Hematopoietic multipotent progenitor cell treated with erythropoietin and hydrocortisone succinate and interleukin-3 and kit ligand, for 15 days (in vitro differentiated cells): ENCODE results near the gene MN1.

Experiments used
- DNase-seq: peaks from one replicate; pipeline ENCODE4 v3.0.0-alpha.2; 2015; ENCODE audit warnings: low spot score

The MN1 gene

DNA sequence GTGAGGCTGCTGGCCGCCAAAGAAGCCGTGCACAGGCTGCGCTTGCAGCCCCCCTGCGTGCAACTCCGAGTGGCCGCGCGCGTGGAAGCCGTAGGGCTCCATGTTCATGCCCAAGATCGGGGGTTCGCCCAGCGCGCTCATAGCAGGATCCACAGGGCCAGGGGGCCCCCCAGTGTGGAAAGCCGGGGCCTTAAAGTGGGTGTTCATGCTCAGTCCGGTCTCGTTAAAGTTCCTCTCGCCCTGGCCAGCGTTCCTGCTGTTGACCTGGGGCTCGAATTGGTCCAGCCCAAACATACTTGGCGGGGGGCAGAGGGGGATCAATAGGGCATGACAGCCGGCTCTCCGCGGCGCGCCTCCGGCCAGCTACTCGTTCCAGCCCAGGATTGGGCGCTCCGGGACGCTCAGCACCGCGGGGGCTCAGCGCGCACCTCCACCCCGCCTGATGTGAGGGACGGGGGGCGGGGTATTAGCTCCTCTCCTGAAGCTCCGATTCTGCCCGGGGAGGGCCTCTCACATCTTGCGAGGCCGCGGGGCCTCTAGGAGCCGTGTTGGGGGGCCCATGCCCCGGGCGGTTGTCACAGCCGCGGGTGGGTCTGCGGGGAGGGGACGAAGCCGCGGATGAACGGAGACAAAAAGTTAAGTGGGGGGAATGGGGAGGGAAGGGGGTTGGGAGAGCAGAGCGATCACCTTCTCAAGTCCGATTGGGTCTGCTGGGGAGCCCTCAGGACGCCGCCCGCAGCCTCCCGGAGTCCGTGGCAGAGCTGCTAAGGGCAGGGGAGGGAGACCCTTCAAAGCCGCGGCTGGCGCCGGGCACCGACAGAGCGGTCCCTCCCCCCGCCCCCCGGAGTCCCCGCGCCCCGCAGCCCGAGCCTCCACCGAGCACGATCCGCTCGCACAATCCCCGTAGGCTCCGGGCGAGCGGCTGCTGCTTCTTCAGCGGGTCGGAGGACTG lies 1.0 kb downstream of the MN1 start:
- DNase-seq = no peak

DNA sequence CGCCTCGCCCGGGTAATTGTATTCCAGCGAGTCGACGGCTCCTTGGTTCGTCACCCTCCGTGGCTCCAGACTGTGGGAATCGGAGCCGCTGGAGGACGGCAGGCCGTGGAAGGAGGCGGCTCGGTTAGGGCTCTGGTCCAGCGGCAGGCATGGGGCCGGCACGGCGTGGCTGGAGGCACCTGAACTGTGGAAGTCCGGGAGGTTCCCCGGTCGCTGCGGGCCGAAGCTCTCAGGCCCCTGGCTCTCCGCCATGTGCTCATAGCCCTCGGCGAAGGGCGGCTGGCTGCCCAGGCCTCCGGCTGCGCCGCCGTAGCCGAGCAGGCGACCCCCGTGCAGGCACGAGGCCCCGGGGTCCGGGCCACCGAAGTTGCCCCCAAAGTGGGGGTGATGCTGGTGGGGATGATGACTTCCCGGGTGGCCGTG lies 1.7 kb downstream of the MN1 start:
- no peak for DNase-seq

DNA sequence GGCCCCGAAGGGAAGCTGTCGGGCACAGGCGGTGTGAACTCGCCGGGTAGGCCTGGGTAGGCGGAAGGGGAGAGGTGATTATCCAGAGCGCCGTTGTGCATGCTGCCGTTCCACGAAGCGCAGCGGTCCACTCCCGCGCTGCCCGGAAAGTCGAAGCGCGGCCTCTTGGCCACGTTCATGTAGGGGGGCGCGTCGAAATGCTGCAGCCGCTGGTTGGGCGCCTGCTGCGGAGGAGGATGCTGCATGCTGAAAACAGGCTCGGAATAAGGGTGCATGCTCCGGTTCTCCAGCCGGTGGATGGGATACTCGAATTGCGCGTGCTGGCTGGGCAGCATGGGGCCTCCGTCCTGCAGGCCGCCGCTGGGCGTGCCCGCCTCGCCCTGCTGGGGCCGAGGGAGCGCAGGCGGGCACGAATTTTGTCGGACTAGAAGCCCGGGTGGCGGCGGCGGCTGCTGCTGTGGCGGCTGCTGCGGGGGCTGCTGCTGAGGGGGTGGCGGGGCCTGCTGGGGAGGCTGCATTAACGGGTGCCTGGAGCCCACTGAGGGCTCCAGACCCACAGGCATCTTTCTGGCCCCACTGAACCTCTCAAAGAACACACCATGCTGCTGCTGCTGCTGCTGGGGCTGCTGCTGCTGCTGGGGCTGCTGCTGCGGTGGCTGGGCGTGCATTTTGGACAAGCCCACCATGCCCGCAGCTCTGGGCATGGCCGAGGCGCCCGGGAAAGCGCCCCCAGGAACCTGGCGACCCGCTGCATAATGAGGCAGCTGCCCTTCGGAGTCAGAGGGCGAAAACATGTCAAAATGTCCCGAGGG lies 2.3 kb downstream of the MN1 start:
- DNase-seq = no peak

DNA sequence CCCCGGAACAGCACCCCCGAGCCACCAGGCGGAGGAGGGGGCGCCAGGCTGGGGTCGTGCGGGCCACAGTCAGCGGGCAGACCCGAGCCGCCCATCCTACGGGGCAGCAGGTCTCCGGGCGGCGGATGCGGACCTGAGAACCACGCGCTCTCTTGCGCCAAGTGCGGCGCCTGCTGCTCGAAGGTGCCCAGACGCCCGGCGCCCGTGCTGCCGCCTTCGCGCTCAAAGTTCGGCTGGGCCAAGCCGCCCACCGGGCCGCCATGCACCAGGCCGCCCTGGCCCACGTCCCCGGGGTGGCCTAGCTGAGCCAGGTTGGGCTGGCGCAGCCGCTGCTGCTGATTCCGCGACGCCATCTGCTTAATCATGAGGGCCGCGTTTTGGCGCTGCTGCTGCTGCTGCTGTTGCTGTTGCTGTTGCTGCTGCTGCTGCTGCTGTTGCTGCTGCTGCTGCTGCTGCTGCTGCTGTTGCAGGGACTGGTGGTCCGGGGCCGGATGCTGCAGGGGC lies 3.0 kb downstream of the MN1 start:
- no peak for DNase-seq

DNA sequence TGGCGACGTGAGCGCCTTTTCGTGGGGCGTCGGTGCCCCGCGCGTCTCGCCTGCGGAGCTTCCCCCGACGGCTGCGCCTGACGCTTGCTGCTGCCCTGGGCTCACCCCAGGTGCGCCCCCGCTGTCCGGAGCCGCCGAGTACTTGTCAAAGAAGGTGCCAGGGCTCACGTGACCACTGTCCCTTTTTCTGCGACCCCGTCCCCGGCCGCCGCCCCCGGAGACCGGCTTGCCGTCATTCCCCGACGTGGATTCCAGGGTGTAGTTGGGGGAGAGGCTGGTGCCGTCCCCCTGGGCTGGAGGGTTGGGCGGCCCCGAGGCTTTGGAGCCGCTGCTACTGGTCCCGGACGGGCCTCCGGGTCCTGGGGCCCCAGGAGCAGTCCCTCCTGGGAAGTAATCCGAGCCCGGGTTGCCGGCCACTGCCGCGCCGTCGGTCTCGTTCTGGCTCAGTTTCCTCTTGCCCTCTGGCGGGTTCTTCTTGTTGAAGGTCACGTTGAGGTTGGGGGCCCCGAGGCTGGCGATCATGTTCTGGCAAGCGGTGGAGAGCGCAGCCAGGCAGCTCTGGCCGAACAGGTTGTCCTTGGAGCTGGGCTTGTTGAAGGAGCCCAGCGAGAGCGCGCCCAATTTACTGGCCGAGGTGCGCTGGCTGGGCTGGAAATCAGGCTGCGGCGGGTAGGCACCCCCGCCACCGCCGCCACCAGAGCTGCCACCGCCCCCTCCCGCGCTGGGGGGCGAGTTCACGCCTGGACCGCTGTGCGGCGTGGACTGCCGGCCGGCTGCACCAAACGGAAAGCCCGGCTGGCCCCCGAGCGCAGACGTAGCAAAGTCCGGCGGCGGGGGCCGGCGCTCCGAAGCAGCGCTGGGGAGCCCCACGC lies 3.8 kb downstream of the MN1 start:
- DNase-seq = no peak

DNA sequence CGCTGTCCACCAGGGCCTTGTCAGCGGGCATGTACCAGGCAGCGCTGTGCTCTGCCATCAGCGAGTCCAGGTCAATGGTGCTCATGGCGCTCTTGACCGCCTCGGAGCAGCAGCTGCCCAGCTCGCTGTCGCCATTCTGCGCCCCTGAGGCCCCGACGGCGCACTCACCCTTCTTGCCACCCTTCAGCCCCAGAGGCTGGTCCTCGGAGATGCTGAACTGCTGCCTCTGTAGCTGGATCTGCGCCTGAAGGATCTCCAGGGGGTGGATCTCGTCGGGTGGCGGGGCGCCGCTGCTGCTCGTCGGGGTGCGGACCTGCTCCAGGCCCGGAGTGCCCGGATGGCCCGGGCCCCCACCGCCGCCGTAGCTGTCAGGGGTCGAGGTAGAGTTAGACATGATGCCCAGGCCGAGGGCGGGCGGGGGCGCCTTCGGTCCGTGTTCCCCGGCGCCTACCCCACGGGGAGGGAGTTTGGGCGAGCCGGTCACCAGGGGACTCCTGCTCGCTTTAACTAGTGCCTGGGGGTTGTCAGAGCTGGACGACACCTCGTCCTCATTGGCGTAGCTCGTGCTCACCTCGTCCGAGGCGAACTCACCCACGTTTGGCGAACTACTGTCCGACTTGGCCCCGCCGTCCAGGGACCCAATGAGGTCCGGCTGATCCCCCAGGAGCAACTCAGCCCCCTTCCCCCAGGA lies 4.6 kb downstream of the MN1 start:
- DNase-seq = no peak

DNA sequence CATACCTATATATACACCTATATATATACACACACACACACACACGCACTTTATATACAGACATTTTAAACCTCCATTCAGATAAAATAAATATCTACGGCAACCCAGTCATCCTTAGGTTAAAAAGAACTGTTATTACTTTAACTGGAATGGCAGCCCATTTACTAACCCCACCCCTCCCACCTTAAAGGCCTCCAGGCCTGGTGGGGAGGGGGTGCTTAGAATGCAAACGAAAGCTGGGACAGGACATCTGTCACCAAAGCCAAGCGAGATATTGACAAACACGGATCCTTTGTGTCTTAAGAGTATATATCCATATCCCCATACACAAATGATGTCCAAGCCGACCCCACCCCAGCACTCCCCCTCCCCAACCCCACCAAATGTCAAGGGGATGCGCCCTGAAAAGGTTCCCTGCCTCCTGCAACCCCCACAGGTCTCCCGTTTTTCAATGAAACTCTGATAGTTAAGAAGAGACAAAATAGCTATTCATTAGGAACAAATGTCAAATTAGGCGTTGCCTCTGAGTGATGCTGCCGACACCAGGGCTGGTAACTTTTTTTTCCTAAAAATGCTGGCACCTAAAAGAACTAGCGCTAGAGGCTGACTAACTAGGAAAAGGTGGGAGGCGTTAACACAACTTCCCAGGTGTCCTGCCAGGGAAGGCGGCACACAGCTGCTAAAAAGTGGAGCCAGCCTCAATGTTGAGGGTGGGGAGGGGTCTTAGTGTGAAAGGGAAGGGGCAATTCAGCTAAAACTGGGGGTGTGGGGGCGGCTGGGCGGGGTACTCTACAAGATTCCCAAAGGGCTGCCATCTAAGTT lies 5.6 kb downstream of the MN1 start:
- DNase-seq = no peak

DNA sequence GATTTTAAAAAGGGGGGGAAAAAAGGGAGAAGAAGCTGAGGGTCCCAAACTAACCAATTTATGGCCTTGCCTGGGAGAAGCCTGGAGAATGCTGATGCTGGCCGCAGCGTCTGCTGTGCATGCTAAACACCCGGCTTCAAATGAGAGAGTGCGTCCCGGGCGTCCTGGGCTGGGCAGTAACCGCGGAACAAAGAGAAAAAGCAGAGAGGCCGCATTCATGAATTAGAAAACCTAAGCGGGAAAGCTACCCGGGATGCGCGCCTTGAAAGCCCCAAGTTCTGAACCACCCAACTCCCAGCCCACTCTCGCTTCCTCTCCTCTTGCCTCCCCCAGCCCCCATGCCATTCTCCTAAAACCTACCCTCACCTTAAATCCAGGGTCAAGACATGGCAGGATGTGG lies 6.5 kb downstream of the MN1 start:
- DNase-seq = no peak

DNA sequence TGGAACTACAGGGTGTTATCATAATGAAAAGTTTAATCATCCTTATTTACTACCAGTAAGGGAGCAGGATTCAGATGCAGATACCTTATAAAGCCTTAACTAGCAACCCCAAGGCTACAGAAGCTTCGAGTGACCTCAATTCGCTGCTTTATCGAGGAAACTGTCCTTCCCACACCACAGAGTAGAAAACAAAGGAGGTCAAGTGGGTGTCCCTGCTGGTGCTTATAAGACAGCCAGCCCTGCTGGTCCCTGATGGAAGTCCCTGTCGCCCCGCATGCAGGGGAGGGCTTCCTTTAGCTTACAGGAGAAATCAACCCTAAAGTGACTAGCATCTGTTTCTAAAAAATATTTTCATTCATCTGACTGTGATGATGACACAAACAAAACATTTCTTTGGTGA lies 7.3 kb downstream of the MN1 start:
- DNase-seq = no peak

DNA sequence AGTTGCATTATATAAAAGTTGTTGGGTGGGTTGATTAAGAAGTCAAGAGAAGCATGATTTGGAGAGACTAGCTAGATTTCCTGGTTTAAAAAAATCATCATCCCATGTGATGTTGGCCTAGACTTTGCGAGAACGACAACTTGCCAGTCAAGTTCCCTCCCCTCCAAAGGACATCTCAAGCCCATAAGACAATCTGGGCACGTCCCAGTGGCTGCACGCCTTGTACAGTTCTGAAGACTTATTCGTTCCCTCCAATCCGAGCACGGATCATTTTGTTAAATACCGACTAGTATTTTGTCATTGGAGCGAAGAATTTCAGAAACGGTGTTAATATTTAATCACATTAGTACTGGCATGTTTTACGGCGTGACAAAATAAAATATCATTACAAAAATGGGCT lies 8.0 kb downstream of the MN1 start:
- no peak for DNase-seq

DNA sequence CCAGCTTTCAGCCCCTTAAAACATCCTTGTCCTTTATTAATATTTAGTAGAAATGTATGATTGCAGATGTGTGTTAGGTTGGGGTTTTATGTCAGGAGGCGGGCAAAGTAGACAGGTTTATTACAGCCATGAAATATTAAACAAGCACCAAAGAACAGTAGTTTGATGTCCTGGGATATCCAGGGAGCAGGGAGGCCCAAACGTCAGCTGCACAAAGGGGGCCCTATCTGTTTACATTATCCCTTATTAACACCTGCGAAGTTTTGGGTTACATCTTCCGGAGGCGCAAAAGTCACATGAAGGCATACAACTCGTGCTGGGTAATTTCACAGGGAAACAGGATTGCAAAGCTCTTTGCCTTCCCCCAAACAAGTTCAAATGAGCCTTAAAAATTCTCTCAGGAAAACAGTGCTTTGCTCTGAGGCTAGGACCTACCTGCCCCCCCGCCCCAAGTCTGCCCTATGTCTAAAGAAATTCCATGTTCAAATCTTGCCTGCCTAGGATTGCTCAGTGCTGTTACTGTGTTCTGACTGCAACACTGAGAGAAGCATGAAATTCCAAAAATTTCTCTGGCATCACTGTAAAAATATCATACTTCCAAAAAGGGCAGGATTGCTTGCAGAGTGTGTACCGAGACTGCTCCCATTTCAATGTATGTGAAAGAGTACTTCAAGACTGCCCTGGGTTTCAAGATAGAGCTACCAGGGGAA lies 8.9 kb downstream of the MN1 start:
- no peak for DNase-seq

DNA sequence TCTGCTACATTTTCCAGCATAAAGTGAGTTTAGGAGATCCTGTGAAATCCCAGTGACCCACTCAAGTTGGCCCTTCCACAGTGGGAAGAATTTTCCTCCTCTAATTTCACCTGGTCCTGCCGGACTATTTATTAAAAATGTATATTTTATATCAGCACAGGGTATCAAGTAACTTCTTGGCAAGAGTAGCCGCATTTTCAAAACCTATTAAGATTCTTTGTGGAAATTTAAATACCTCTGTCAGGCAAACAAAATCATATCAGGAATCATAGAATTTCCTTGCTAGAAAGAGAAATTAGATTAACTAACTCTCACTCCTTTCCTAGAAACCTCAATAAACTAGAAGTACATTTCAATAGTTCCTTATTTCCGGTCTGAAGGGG lies 9.7 kb downstream of the MN1 start:
- no peak for DNase-seq

DNA sequence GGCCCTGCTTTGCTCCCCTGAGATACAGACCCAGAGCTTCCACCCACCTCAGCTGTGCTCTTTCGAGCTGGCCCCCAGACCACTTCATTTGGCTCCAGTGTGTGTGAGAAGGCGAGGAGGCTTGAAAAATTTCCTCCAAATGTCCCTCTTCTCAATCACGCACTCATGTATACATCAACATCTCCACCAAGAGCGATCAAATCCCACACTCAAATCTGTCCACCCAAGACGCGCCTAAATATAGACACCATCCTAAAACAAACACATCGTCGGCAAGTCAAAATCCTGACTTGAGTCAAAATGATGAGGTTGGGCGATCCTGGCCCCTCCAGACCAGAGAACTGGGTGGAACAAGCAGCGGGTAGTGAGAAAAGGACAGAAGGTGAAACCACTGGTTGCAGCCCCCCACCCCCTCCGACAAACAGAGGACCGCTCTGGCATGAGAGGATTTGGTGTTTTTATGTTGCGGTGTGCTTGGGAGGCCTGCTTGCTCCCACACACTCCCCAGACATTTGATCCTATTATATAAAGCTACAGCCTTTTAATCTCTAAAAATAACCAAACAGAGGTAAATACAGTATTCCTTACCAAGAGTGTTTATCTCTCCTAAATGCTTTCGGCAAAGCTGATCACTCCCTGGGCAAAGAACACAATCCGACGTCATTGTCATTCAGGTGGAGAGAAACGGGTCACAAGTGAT lies 10.2 kb downstream of the MN1 start:
- no peak for DNase-seq

DNA sequence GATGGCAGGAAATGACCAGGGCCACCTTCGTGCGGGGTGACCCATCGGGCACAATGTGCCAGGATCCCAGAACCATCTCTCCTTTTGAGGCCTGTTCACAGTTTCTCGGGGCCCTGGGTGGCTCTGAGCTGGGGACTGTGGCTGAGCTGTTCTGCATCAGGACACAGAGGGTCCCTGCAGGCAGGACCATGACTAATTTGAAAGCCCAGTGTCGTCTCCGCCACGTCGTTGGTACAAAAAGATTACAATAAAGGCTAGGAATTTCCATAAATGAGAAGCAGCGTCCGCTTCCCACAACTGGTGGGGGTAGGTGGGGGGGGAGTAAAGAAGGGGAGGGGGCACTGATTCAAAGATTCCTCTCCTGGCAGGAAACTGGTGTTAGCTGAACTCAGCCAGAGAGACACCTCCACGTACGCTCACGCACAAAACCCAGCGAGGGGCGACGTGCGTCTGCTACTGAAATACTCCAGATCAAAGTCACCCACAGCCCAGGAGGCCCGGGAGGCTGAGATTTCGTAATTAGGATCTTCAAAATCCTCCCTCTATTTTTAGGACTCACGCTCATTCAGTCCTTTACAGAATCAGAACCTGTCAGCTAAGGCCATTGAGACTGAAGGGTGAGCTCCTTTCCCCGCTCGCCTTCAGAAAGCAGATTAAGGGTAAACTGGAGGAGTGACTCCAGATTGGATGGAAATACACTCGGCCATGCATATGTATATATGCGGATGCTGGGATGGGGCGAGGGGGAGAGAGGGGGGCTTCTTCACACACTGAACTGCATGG lies 11.0 kb downstream of the MN1 start:
- DNase-seq = no peak

DNA sequence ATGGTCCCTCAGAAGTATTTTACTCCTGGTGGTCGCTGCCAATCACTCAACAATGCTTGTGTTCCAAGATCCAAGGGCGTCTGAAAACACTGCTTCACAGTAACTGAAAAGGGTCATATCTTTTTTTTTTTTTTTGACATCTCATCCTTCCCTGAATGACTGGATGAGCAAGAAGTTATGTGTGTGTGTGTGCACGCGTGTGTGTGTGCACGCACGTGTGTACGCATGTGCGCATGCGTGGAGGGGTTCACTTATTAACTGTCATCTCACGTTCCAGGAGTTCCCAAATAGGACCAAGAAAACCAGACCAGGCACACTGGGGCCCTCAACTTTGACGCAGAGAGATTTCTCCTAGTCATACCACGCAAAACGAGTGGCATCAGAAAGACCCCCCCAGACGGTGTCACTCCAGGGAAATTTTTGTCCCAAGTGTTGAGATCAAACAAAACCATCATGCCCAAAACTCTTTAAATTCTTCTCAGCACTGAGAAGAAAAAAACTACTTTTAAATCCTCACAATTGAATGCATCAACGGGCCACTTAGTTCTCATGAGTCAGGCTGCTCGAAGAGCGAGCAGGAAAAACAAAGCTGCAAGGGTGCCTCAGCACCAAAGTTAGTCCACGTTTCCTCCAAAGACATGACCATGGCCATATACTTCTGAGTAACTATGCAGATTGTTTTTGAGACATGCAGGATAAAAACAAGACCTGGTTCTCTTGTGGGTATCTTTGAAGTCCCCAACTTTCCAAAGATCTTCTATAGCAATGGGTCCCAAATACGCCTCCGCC lies 12.9 kb downstream of the MN1 start:
- DNase-seq = no peak

DNA sequence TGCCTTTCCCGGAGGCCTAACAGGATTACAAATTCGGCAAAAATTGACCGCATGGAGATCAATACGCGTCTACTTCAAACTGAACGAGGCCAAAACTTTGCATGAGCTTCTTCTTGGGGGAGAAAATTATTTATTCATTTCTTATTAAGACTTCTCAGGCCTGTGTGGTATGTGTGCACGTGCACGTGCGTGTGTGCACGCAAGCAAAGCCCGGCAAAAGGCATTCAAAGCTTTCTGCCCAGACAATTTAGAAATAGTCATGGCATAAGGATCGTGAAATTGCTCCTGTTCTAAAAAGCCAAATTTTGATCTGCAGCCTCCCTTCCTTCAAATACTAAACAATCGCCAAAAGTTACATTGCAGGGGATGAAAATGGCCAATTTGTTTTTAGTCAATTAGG lies 14.6 kb downstream of the MN1 start:
- DNase-seq = no peak

DNA sequence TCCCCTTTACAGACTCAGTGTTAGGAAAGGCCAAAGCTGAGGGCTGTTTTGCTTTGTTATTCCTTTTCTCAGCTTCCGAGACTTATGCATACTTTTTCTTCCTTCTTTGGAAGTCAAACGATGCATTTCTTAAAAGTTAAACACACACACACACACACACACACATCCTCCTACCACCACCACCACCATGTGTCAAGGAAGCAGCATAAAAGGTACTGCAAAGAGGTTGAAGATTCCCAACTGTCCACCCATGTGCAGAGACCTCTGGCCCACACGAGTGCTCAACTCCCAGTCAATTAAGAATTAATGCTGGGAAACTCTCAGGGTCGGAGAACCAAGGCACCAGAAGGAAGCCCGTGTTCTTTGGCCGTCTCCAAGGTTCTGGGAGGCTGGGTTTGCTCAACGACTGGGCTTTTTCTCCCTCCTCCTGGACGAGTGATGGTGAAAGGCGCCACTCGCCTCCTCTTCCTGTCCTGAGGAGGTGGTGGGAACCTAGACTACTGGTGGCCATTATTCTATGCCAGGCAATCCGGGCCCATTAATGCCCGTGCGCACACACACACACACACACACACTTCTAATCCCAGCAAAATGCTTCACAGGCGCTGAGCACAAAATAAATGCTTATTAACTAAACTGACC lies 15.1 kb downstream of the MN1 start:
- DNase-seq = no peak
